ENCODE data around the gene RET.

DNA sequence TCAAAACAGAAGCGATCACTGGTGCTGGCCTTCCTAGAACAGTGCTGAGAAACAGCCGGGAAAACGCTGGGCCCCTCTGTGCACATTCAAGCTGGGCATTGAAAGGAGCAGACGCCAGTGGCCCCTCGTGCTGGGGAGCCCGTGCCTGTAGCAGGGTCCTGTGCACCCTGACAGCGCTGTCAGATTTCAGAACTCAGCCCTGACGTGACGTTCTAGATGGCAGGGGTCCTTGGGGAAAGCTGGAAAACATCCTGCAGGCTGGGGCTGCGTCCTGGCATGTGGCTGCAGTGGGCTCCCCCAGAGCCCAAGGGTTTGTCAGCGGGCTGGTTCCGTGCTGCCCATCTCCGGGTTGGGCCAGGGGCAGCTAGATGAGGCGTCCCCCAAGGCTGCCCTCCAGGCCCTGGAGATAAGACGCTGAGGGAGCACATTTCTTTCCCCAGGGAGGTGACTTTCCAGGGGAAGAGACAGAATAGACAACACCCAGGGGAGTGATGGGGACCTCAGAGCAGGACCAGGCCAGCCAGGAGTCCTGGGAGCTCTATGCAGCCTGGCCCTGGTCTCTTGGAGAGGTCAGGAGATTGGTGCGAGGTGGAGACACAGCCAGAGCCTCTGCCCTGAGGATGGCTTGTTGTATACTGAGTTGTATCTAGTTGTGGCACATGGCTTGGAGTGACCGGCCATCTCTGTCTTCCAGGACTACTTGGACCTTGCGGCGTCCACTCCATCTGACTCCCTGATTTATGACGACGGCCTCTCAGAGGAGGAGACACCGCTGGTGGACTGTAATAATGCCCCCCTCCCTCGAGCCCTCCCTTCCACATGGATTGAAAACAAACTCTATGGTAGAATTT lies 49.2 kb downstream of the RET start:
- no peak for TF ChIP-seq EZH2 (IDR thresholded peaks at IDR 0.05; ENCODE audit: borderline replicate concordance, low read depth, low read length, severe bottlenecking)
- TF ChIP-seq, protein P1, sequence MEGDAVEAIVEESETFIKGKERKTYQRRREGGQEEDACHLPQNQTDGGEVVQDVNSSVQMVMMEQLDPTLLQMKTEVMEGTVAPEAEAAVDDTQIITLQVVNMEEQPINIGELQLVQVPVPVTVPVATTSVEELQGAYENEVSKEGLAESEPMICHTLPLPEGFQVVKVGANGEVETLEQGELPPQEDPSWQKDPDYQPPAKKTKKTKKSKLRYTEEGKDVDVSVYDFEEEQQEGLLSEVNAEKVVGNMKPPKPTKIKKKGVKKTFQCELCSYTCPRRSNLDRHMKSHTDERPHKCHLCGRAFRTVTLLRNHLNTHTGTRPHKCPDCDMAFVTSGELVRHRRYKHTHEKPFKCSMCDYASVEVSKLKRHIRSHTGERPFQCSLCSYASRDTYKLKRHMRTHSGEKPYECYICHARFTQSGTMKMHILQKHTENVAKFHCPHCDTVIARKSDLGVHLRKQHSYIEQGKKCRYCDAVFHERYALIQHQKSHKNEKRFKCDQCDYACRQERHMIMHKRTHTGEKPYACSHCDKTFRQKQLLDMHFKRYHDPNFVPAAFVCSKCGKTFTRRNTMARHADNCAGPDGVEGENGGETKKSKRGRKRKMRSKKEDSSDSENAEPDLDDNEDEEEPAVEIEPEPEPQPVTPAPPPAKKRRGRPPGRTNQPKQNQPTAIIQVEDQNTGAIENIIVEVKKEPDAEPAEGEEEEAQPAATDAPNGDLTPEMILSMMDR (IDR thresholded peaks at IDR 0.05; ENCODE audit: borderline replicate concordance, extremely low read depth, low read length, poor library complexity, severe bottlenecking) = no peak

Measured in DND-41 (cell line).